Esophagus muscularis mucosa (tissue), 4 donors: ENCODE results near the gene FZR1. TPM values are rescaled to one million over a fixed set of nuclear protein-coding genes. Genes with fewer than 3 reads are reported as not detected.

Experiments
- DNase-seq: peaks from one replicate; pipeline ENCODE4 v3.0.0-alpha.2; 2017; ENCODE audit errors: extremely low spot score
- H3K27ac ChIP-seq, 4 donors: fragments of 200-600 bp; sonication (generic); replicated peaks in 1 of 4; 1 replicate in 3 of 4; 2 replicates in 1 of 4; pipeline ENCODE4 v1.5.1; 2016 to 2019; ENCODE audit warnings: mild to moderate bottlenecking in 1 of 4
- H3K27me3 ChIP-seq, 4 donors: fragments of 200-600 bp; sonication (generic); one replicate each; pipeline versions ENCODE4 v1.5.1 to v1.6.0; 2016 to 2019
- H3K36me3 ChIP-seq, 4 donors: fragments of 200-600 bp; sonication (generic); one replicate each; pipeline ENCODE4 v1.5.1; 2016 to 2019
- H3K4me1 ChIP-seq, 4 donors: fragments of 200-600 bp; sonication (generic); one replicate each; pipeline ENCODE4 v1.5.1; 2016 to 2019
- H3K4me3 ChIP-seq, 4 donors: fragments of 200-600 bp; sonication (generic); 1 replicate in 2 of 4; 2 replicates in 2 of 4; pipeline ENCODE4 v1.5.1; 2016 to 2019; ENCODE audit warnings: mild to moderate bottlenecking in 4 of 4, moderate library complexity in 1 of 4
- H3K9me3 ChIP-seq, 4 donors: fragments of 200-600 bp; sonication (generic); 1 replicate in 3 of 4; 2 replicates in 1 of 4; pipeline ENCODE4 v1.5.1; 2016 to 2019
- EP300 ChIP-seq: sonication (generic); formaldehyde crosslinking; IDR thresholded peaks from one replicate; pipeline ENCODE4 v1.6.1; 2017; ENCODE audit warnings: antibody characterized with exemption
- POLR2A ChIP-seq: fragments of 450-650 bp; IDR thresholded peaks from one replicate; pipeline ENCODE4 v1.6.1; 2017; ENCODE audit warnings: antibody characterized with exemption, moderate library complexity, mild to moderate bottlenecking, low read depth
- POLR2AphosphoS5 ChIP-seq, 2 donors: sonication (generic); formaldehyde crosslinking; IDR thresholded peaks; one replicate each; pipeline ENCODE4 v1.6.1; 2017; ENCODE audit warnings: antibody characterized with exemption in 2 of 2
- WGBS: methylation state at CpG from one replicate; pipeline ENCODE4 v1.1.5; 2018; 5-methylcytosine and 5-hydroxymethylcytosine counted together
- intact Hi-C: fragments of 100-400 bp; cut with DNase I; formaldehyde crosslinking; loops from one replicate; pipeline ENCODE4 v1.15.1; 2023
- total RNA-seq, 4 donors: library from RNA; depleted of rRNA; stranded (reverse); fragments of >200 nt; gene quantifications; one replicate each; pipeline versions ENCODE4 v1.1.0 to v1.2.1, GENCODE V29; 2016
- TF ChIP-seq, protein P1 (sequence below), 3 experiments: fragments of 200-600 bp in 2 of 3; fragments of 450-650 bp in 1 of 3; sonication (generic) in 2 of 3; IDR thresholded peaks; one replicate each; pipeline ENCODE4 v1.5.1; 2017 to 2019; ENCODE audit warnings: antibody characterized with exemption in 3 of 3, mild to moderate bottlenecking in 2 of 3, moderate library complexity in 1 of 3

The FZR1 gene
- total RNA-seq, 4 donors from 2014 or later: 15.8 to 41.2 (median 31.4) TPM

DNA sequence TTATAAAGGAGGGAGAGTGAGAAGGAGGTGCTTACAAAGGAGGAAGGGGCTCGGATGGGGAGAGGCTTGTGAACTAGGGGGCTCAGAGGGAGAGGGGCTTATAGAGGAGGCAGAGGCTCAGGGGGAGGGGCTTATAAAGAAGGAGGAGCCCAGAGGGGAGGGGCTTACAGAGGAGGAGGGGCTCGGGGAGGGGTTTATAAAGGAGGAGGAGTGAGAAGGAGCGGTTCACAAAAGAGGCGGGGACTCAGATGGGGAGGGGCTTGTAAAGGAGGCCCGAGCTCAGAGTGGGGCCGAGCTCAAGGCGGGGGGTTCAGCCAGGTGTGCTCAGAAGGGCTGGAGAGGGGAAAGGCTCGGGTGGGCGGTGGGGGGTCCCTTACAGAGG is 26.3 kb upstream of the FZR1 start:
- Histone ChIP-seq H3K27ac (no peak overlapping the region), H3K36me3 (no peaks in the 10 kb centered on the region), H3K4me1 (peaks cover 0 to 24% (median 0%) of the 10 kb centered on the region in 4 donors), H3K4me3 (no peak overlapping the region), H3K9me3 (no peaks in the 10 kb centered on the region), H3K27me3 (peaks cover 0 to 70% (median 35%) of the 10 kb centered on the region in 4 donors)
- TF ChIP-seq, protein P1, sequence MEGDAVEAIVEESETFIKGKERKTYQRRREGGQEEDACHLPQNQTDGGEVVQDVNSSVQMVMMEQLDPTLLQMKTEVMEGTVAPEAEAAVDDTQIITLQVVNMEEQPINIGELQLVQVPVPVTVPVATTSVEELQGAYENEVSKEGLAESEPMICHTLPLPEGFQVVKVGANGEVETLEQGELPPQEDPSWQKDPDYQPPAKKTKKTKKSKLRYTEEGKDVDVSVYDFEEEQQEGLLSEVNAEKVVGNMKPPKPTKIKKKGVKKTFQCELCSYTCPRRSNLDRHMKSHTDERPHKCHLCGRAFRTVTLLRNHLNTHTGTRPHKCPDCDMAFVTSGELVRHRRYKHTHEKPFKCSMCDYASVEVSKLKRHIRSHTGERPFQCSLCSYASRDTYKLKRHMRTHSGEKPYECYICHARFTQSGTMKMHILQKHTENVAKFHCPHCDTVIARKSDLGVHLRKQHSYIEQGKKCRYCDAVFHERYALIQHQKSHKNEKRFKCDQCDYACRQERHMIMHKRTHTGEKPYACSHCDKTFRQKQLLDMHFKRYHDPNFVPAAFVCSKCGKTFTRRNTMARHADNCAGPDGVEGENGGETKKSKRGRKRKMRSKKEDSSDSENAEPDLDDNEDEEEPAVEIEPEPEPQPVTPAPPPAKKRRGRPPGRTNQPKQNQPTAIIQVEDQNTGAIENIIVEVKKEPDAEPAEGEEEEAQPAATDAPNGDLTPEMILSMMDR (IDR thresholded peaks at IDR 0.05): no peak
- TF ChIP-seq POLR2AphosphoS5 (IDR thresholded peaks at IDR 0.05) (no peak), EP300 (no peak), POLR2A (no peak)
- intact Hi-C loops: no loop called here
- WGBS: 26% methylated on average over 9 of the region's 9 CpGs
- no peak for DNase-seq

DNA sequence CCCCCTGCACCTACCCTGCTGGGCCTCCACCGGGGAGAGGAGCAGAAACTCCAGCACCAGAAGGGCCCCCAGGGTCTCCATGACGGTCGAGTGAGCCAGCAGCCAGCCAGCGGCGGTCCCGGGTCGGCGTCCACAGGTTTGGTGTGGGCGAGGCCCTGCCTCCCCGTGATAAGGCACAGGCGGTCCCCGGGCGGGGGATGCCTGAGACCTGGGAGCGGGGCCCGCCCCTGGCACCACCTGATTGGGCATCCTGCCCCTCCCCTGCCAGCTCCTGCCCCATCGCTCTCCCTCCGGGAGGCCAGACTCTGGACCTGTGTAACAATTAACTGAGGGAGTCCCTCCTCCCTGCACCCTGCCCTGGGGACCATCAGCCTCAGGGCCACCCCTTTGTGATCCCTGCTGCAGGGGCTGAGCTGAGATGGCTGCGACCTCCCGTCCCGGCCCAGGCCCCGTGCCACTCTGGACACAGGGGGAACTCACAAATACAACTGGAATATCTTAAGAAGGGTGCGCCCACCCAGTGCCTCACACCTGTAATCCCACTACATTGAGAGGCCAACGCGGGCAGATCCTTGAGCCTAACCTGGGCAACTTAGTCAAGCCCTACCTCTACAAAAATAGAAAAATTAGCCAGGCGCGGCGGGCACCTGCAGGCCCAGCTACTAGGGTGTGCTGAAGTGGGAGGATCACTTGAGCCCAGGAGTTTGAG is 25.6 kb upstream of the FZR1 start, which contains the start of gene SMIM24:
TSS of gene SMIM24 (minus strand) at position 143 of the 709 bp plus-strand sequence. CDS start at position 81, 62 bp downstream.
- Histone ChIP-seq H3K4me1 (peaks cover 0 to 24% (median 0%) of the 10 kb centered on the region in 4 donors), H3K27ac (no peak within 1 kb of the TSS), H3K9me3 (no peaks in the 10 kb centered on the region), H3K27me3 (peaks cover 0 to 68% (median 33%) of the 10 kb centered on the region in 4 donors), H3K4me3 (no peak within 1 kb of the TSS), H3K36me3 (no peaks in the 10 kb centered on the region)
- no peak for DNase-seq
- WGBS: 67% methylated on average over 12 of the region's 27 CpGs
- intact Hi-C loops: no loop called here
- TF ChIP-seq POLR2AphosphoS5 (IDR thresholded peaks at IDR 0.05) (no peak), POLR2A (no peak), EP300 (no peak)
- TF ChIP-seq, protein P1 (IDR thresholded peaks at IDR 0.05): no peak

DNA sequence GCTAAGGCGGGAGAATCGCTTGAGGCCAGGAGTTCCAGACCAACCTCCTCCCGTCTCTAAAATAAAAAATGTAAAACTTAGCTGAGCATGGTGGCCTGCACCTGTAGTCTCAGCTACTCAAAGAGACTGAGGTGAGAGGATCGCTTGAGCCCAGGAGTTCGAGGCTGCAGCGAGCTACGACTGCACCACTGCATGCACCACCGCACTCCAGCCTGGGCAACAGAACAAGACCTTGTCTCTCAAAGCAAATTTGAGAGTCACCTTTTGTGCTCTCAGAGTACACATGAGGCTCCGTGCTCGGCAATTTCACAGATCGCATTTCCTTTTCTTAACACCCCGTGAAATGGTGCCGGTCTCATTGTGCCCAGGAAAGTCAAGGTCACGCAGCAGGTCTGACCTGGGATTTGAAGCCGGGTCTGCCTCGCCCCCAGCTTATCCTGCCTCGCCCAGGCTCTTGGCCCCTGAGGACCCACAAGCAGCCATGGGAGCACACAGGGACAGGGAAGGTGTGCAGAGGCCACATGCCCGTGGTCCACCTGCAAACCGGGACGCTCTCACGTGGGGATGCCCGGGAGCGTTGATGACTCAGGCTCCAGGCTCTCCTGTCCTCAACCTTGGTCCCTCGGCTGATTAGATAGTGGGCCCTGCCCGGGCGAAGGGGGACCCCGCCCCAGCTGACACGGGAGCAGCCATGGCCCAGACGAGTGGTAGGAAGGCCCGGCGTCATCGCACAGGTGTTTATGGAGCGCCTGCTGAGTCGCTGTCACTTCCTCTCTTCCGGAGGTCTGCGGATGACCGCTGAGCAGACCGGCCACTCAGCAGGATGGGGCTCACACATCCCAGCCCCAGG is 24.6 kb upstream of the FZR1 start:
- H3K4me3 ChIP-seq: no peak overlapping the region
- peaks cover 0 to 24% (median 0%) of the 10 kb centered on the region in 4 donors for H3K4me1 ChIP-seq
- 73% methylated on average over 34 of the region's 38 CpGs for WGBS
- intact Hi-C loops: no loop called here
- no peak for DNase-seq
- no peaks in the 10 kb centered on the region for H3K9me3 ChIP-seq
- TF ChIP-seq, protein P1 (IDR thresholded peaks at IDR 0.05): no peak
- no peak for TF ChIP-seq POLR2AphosphoS5 (IDR thresholded peaks at IDR 0.05)
- no peak for TF ChIP-seq EP300
- TF ChIP-seq POLR2A: no peak
- H3K27ac ChIP-seq: no peak overlapping the region
- no peaks in the 10 kb centered on the region for H3K36me3 ChIP-seq
- peaks cover 0 to 76% (median 33%) of the 10 kb centered on the region in 4 donors for H3K27me3 ChIP-seq

DNA sequence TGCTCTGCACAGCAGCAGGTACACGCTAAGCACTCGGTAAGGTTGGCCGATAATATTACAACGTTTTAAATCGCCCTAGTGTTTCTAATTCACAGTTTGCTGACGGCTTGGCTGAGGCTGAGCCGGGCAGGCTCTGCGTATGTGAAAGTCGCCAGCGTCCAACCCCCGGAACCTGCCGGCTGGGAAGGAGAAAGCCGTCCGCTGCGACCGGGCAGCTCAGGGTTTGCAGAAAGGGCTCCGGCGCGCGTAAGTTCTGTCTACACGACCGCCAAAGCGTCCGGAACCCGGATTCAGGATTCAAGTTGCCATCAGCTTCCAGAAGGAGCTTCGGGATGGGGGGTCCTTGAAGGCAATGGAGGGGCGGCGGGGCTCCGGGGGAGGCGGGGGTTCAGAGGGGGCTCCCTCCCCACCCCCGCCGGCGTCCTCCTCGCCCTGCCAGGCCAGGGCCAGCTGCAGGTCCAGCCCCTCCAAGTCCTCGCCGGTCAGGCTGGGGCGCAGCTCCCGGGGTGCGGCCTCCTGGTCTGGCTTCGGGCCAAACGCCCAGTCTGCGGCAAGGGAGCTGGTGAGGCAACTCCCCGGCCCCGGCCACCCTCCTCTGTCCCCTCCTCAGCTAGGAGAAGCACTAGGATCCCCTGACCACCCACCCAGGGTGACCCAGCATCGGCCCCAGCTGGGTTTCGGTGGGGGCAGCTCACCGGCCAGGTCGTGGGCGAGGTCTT is 23.4 kb upstream of the FZR1 start:
- no peaks in the 10 kb centered on the region for H3K36me3 ChIP-seq
- no peak for DNase-seq
- TF ChIP-seq POLR2A (no peak), EP300 (no peak), POLR2AphosphoS5 (IDR thresholded peaks at IDR 0.05) (no peak)
- TF ChIP-seq, protein P1 (IDR thresholded peaks at IDR 0.05): no peak
- H3K9me3 ChIP-seq: no peaks in the 10 kb centered on the region
- peaks cover 0 to 24% (median 0%) of the 10 kb centered on the region in 4 donors for H3K4me1 ChIP-seq
- no peak overlapping the region for H3K4me3 ChIP-seq
- 80% methylated on average over 32 of the region's 49 CpGs for WGBS
- intact Hi-C loops: no loop called here
- H3K27me3 ChIP-seq: peaks cover 0 to 79% (median 33%) of the 10 kb centered on the region in 4 donors
- H3K27ac ChIP-seq: no peak overlapping the region
